ENCODE measurements around the gene HSPA12B.

DNA sequence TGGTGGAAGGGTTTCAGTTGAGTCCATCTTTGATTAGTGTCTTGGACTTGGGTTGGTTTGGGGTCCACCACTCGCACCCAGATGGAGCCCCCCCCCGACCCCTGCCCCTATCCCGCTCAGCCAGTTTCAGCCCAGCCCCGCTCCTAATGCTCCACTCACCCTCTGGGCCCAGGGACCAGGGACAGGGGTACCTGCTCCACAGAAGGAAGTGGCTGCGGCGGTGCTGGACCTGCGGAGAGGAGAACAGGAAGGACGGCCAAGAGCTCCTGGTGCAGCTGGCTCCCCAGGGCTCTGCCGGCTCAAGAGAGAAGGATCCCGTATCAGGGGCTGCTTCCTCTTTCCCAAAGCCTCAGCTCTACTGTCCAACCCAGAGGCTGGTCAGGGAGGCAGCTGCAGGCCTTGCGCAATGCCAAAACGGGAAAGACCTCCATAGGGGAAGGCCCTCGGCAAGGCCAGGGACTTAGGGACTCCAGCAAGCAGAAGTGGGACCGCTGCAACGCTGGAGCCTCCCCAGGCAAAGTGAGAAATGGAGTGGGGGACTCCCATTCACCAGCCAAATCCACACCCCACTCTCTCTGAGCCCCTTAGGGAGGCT lies 20.1 kb upstream of the HSPA12B start, which contains the start of gene SIGLEC1:
- TF ChIP-seq CTCF (conservative IDR thresholded peaks at IDR 0.05; ENCODE audit: low read length) (no peak), EZH2phosphoT487 (IDR thresholded peaks at IDR 0.05; ENCODE audit: borderline replicate concordance, low read depth, low read length) (no peak)

All from OCI-LY7 (cell line).